ENCODE data around the gene GARNL3. TPM values are rescaled to one million over a fixed set of nuclear protein-coding genes. Genes with fewer than 3 reads are reported as not detected.
A peak's percentile ranks its signal among the peaks of the same experiment; 100 is the strongest.

Gene GARNL3
- total and polyA plus RNA-seq, 2 of the 13 experiments (the other 11 are each of a cell fraction or from before 2014, with no cell fraction given) = 3.9 to 11.0 TPM

DNA sequence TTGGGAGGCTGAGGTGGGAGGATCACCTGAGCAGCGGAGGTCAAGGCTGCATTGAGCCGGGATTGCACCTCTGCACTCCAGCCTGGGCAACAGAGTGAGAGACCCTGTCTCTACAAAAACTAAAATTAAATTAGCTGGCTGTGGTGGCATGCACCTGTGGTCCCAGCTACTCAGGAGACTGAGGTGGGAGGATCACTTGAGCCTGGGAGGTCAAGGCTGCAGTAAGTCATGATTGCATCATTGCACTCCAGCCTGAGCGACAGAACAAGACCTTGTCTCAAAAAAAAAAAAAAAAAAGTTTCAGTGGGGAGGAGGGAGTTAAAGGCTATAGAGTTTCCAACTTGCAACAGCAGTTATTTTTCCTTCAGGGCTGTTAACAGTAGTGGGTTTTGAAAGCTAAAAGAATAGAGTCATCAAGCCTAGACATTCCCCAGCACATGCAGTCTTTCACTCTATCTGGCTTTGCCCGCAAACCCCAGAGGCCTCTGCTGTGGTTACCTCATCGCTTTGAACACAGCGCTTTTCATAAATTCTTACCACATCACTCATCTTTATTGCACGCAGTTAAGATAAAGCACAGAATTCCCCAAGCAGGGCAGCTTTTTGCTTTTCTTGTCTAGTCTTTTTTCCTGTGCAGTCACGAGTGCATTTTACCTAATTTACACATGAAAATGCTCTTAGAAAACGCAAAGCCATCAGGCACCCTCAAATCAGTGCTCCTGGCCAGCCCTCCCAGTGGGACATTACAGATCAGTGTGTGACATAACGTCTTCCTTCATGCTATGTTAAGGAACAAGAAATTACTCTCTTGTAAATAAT is 123.7 kb downstream of the GARNL3 start (continued):
- TF ChIP-seq SP5 (CRISPR knock-in tag; IDR thresholded peaks at IDR 0.05; ENCODE audit: borderline replicate concordance, low read depth) = peak; percentile 54; the same call in 1 of the 2 replicates
- TF ChIP-seq GATA4 (IDR thresholded peaks at IDR 0.05; ENCODE audit: borderline replicate concordance, low read depth) = peak; percentile 33; the same call in 1 of the 2 replicates
- TF ChIP-seq GFI1 (CRISPR knock-in tag; IDR thresholded peaks at IDR 0.05; ENCODE audit: borderline replicate concordance) = peak; percentile 75
- peak; percentile 83 for TF ChIP-seq HMG20A (CRISPR knock-in tag; IDR thresholded peaks at IDR 0.05; ENCODE audit: borderline replicate concordance)
- peak; percentile 29; the same call in 1 of the 2 replicates for TF ChIP-seq ZNF816 (CRISPR knock-in tag; IDR thresholded peaks at IDR 0.05; ENCODE audit: borderline replicate concordance)
- TF ChIP-seq CENPT (CRISPR knock-in tag; IDR thresholded peaks at IDR 0.05; ENCODE audit: low read depth) = no peak
- TF ChIP-seq, protein P1, sequence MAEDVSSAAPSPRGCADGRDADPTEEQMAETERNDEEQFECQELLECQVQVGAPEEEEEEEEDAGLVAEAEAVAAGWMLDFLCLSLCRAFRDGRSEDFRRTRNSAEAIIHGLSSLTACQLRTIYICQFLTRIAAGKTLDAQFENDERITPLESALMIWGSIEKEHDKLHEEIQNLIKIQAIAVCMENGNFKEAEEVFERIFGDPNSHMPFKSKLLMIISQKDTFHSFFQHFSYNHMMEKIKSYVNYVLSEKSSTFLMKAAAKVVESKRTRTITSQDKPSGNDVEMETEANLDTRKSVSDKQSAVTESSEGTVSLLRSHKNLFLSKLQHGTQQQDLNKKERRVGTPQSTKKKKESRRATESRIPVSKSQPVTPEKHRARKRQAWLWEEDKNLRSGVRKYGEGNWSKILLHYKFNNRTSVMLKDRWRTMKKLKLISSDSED (CRISPR knock-in tag; IDR thresholded peaks at IDR 0.05) = no peak
- no peak for TF ChIP-seq SP140L (CRISPR knock-in tag; IDR thresholded peaks at IDR 0.05; ENCODE audit: borderline replicate concordance)
- peak; percentile 49; the same call in 1 of the 2 replicates for TF ChIP-seq ZMYM3 (CRISPR knock-in tag; IDR thresholded peaks at IDR 0.05)
- TF ChIP-seq DPF2 (CRISPR knock-in tag; IDR thresholded peaks at IDR 0.05; ENCODE audit: borderline replicate concordance, low read depth) = peak; percentile 52; the same call in 1 of the 2 replicates
- TF ChIP-seq EP300 (IDR thresholded peaks at IDR 0.05; ENCODE audit: low read depth in 2 of 2, low read length in 2 of 2) = peak; percentile 87 to 90
- TF ChIP-seq EP300 (CRISPR knock-in tag; IDR thresholded peaks at IDR 0.05; ENCODE audit: borderline replicate concordance) = peak; percentile 78; the same call in 1 of the 2 replicates
- no peak for TF ChIP-seq CREB1 (IDR thresholded peaks at IDR 0.05)
- 0 out of 2 replicates have a peak, but pooled peaks have one; percentile 48 for TF ChIP-seq CREB1 (CRISPR knock-in tag; IDR thresholded peaks at IDR 0.05)
- peak; percentile 36; the same call in 1 of the 2 replicates for TF ChIP-seq ZMYM4 (CRISPR knock-in tag; IDR thresholded peaks at IDR 0.05)
- TF ChIP-seq, protein P2, sequence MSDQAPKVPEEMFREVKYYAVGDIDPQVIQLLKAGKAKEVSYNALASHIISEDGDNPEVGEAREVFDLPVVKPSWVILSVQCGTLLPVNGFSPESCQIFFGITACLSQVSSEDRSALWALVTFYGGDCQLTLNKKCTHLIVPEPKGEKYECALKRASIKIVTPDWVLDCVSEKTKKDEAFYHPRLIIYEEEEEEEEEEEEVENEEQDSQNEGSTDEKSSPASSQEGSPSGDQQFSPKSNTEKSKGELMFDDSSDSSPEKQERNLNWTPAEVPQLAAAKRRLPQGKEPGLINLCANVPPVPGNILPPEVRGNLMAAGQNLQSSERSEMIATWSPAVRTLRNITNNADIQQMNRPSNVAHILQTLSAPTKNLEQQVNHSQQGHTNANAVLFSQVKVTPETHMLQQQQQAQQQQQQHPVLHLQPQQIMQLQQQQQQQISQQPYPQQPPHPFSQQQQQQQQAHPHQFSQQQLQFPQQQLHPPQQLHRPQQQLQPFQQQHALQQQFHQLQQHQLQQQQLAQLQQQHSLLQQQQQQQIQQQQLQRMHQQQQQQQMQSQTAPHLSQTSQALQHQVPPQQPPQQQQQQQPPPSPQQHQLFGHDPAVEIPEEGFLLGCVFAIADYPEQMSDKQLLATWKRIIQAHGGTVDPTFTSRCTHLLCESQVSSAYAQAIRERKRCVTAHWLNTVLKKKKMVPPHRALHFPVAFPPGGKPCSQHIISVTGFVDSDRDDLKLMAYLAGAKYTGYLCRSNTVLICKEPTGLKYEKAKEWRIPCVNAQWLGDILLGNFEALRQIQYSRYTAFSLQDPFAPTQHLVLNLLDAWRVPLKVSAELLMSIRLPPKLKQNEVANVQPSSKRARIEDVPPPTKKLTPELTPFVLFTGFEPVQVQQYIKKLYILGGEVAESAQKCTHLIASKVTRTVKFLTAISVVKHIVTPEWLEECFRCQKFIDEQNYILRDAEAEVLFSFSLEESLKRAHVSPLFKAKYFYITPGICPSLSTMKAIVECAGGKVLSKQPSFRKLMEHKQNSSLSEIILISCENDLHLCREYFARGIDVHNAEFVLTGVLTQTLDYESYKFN (CRISPR knock-in tag; conservative IDR thresholded peaks at IDR 0.05) = peak; percentile 75
- 0 out of 2 replicates have a peak, but pooled peaks have one; percentile 68 for TF ChIP-seq DNMT3B (CRISPR knock-in tag; conservative IDR thresholded peaks at IDR 0.05)
- peak; percentile 72; the same call in 1 of the 2 replicates for TF ChIP-seq CREM (IDR thresholded peaks at IDR 0.05)
- no peak for TF ChIP-seq CREM (CRISPR knock-in tag; IDR thresholded peaks at IDR 0.05)
- TF ChIP-seq, protein P3, sequence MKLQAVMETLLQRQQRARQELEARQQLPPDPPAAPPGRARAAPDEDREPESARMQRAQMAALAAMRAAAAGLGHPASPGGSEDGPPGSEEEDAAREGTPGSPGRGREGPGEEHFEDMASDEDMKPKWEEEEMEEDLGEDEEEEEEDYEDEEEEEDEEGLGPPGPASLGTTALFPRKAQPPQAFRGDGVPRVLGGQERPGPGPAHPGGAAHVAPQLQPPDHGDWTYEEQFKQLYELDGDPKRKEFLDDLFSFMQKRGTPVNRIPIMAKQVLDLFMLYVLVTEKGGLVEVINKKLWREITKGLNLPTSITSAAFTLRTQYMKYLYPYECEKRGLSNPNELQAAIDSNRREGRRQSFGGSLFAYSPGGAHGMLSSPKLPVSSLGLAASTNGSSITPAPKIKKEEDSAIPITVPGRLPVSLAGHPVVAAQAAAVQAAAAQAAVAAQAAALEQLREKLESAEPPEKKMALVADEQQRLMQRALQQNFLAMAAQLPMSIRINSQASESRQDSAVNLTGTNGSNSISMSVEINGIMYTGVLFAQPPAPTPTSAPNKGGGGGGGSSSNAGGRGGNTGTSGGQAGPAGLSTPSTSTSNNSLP (IDR thresholded peaks at IDR 0.05; ENCODE audit: low read depth, low read length) = peak; percentile 78
- 0 out of 2 replicates have a peak, but pooled peaks have one; percentile 42 for TF ChIP-seq ZNF230 (CRISPR knock-in tag; IDR thresholded peaks at IDR 0.05)
- TF ChIP-seq ZNF331 (CRISPR knock-in tag; IDR thresholded peaks at IDR 0.05) = peak; percentile 8; the same call in 1 of the 2 replicates
- peak; percentile 42; the same call in 1 of the 2 replicates for TF ChIP-seq ZFX (CRISPR knock-in tag; IDR thresholded peaks at IDR 0.05; ENCODE audit: low read depth)
